Measurements from ENCODE around the gene XKR7.

Gene XKR7

DNA sequence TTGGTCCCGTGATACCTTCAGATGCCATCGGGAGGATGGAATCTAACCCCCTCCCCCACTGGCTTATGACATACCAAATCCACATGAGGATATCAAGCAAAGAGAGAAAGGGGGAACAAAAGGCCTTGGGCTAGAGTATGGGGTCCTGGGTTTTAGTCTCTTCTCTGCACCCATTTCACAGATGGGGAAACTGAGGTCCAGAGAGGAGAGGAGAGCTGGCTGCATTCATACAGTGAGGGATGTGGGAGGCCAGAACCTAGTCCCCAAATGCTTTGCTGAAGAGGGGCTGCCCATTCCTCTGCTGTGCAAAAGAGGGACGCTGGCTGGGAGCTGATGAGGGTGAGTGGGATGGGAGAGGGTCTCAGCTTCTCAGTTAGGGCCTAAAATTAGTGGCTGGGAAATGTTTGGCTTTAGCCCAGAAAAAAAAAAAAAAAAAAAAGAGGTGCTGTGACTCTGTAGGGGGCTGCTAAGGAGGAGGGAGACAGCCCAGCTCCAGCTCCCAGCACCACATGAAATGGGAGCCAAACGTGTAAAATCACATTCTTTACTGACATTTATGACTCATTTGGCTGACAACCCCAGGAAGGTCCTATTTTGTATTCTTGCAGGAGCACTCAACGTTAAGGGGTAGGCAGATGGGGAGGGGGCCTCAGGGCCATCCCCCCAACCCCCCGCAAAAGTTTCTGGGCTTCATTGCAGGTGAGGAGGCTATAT lies 11.9 kb downstream of the XKR7 start:
- no peak for DNase-seq (ENCODE audit: low read depth in 2 of 2)

DNA sequence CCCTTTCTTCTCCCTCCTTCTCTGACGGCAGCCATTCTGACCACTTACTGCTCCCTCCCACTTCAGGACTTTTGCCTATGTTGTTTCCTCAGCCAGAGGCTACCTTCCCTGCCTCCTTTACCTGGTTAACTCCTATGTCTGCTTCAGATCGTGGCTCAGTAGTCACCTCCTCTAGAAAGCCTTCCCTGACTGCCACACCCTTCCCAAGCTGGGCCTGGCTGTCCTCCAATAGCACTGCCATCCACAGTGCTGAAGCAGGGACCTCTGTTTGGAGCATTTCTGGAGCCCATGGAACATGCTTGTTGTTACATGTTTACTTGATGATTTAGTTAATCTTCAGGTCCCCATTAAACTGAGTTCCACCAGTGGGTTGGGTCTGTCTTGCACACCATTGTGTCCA lies 13.8 kb downstream of the XKR7 start:
- DNase-seq (ENCODE audit: low read depth in 2 of 2): no peak

DNA sequence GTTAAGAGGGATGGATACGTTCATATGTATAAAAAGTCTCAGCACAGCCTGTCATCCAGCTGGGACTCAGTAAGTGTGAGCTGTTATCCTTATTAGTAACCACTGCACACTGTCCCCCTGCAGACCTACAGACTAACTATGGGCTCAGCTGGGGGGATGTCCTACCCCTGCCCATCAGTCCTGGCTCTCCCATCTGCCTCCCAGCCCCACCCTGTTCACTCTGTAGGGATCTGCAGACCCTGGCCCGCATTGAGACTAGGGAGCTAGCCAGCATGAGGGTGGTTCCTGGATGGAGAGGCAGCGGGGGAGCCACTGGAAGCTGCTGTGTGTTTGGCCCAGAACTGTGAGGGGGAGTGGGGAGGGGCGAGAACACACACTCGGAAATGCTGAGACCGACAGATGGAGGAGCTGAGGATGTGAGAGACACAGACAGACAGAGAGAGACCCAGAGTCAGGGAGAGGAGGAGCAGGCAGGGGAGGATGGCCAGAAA lies 17.1 kb downstream of the XKR7 start:
- DNase-seq (ENCODE audit: low read depth in 2 of 2): no peak

DNA sequence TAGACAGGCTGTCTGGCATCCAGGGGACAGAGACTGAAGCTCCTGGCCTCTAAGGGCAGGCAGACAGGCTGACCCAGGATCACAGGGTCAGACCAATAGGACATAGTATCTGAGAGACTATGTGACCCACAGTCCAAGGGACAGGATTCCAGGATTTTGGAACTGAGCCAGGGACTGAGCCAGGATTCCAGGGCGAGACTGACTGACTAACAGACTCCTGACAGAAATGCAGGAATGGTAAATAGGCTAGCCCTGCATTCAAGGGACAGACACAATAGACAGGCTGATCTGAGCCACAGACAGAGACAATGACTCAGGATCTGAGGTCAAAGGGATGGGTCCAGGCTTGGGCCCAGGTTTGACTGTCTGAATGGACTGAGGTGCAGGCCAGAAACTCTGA lies 19.8 kb downstream of the XKR7 start:
- DNase-seq (ENCODE audit: low read depth in 2 of 2): no peak

DNA sequence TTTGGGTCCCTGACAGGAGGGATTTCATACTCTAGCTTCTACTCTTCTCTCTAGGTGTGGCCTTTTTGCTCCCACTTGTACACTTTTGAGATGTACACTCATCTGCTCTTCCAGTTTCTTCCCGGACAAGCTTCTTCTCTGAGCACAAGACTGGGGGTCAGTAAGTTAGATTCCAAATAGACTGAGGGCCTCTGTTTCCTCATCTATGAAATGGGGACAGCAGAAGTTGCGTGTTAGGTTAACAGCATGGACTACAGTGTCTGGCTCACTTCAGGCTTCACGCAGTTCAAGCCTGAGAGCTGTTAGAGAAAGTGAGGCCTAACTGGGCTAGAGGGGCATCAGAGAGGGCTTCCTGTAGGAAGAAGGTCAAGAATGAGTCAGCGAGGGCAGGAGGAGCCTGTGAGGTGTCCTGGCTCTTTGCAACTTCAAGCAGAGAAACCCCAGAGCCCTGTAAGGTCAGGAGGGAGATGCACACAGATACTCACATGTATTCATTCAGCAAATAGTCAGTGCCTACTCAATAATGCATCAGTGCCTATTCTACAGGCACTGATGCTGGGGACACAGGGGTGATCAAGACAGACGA lies 20.6 kb downstream of the XKR7 start:
- no peak for DNase-seq (ENCODE audit: low read depth in 2 of 2)

DNA sequence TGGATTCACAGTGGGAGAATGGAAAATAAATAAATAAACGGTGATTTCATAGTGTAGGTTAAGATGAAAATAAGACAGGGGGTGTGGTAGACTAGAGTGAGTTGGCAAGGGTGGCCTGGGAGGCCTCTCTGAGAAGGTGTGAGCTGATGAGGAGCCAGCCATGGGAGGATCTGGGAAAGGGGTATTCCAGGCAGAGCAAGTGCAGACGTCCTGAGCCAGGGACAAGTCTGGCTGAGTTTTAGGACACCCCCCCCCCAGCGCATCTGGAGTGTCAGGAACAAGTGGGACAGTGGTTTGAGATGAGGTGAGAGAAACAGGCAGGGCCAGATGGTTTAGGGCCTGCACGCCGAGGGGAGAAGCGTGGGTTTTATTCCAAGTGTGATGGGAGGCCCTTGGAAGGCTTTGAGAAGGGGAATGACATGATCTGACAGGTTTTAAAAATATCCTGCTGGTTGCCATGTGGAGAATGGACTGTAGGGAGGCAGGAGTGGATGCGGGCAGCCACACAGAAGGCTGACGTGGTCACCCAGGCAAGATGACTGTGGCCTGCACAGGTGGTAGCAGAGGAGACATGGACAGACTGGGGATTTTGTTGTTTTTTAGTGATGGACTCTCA lies 21.2 kb downstream of the XKR7 start:
- no peak for DNase-seq (ENCODE audit: low read depth in 2 of 2)

DNA sequence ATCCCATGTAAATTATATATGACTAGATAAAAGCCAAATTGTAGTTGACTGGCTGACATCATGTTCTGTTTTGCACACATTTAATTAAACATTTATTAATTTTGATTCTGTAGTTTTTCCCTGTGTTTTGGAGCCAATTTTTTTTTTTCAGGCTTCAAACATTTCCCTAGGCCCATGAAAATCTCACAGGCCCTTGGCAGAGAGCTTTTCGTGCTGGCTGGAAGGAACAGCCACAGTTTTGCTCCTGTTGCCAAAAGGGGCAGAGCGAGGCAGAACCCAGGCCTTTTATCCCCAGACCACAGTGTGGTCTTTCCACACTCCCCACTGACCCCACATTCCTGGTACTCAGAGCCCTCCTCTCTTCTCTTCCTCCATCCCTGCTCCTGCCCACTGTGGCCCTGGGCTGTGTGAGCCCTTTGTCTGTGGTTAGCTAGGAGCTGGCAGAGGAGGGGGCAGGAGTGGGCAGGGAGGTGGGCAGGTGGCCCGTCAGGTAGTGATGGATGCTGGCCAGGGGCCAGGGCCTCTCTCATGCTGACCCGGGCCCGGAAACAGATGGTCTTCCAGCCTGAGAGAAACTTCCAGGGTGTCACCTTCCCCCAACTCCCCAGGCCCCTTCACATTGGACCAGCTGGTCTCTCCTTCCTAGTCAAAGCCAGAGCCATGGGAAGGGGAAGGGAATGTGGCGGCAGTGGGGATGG lies 22.8 kb downstream of the XKR7 start:
- DNase-seq (ENCODE audit: low read depth in 2 of 2): no peak

DNA sequence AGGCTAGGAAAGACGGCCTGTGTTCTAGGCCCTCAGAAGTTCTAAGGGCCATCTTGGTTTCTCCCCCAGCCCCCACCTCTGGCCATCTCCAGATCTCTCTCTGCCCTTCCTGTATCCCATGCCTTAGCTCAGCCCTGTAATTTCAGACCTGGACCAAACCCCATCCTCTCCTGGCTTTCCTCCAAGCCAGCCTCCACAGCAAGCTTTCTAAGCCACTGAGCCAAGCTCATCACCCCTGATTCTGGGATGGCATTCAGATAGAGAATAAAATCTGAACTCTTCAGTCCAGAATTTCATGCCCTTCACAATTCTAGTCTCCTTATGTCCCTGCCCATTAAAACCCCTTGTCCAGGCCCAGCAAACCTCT lies 23.4 kb downstream of the XKR7 start:
- no peak for DNase-seq (ENCODE audit: low read depth in 2 of 2)

DNA sequence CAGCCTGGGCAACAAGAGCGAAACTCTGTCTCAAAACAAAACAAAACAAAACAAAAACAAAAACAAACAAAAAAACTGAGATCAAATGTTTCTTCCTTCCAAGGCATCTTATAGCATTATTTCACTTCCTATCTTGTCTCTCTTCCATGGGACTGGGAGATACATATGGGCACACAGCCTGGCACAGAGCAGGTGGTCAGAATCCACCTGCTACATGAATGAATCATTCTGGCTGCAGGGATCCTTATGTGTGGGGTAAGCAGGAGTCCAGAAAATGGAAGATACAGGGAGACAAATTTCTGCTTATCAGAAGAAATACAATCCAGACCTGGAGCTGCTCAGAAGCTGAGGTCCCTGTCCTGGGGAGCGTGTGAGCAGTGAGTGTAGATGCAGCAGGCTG lies 24.1 kb downstream of the XKR7 start:
- no peak for DNase-seq (ENCODE audit: low read depth in 2 of 2)

DNA sequence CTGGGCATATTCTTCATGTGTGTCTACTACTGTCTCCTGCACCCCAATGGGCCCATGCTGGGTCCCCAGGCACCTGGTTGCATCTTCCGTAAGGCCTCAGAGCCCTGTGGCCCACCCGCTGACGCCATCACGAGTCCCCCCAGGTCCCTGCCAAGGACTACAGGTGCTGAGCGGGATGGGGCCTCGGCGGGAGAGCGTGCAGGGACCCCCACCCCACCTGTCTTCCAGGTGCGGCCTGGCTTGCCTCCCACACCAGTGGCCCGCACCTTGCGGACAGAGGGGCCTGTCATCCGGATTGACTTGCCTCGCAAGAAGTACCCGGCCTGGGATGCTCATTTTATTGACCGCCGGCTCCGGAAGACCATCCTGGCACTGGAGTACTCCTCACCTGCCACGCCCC lies 29.0 kb downstream of the XKR7 start:
- no peak for DNase-seq (ENCODE audit: low read depth in 2 of 2)

DNA sequence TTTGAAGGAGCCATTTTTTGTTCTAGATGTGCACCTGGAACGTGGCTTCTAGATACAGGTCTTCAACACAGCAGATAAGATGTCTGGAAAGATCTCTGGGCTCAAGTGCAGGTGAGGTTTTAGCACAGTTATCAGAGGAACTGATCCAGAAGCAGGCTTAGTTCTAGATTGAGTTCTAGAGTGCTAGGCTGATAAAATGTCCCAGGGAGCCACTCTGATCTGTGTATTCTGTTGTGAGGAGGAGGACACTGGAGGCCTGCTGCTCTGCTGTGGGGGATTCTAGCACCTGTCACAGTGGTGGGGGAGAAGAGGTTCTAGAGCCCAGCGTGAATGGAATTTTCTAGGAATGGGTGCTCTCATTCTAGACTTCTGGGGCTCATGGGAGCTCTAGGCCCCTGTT lies 30.3 kb downstream of the XKR7 start:
- no peak for DNase-seq (ENCODE audit: low read depth in 2 of 2)

DNA sequence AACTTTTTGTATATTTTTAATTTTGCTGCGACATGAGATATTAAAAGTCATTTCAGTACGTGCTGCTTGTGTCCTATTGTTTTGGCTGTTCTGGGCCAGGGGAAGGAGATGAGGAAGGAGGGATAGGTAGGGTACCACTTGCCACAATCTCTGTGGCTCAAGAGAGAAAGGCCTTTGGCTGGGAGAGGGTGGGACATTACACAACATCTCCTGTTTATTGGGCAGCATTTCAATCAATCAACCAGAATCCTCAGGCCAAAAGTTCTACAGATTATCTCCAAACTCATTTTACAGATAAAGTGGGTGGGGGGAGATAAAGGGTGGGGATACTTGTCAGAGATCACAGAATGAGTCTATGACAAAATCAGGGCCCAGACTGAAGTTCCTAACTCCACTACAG lies 35.4 kb downstream of the XKR7 start:
- no peak for DNase-seq (ENCODE audit: low read depth in 2 of 2)

DNA sequence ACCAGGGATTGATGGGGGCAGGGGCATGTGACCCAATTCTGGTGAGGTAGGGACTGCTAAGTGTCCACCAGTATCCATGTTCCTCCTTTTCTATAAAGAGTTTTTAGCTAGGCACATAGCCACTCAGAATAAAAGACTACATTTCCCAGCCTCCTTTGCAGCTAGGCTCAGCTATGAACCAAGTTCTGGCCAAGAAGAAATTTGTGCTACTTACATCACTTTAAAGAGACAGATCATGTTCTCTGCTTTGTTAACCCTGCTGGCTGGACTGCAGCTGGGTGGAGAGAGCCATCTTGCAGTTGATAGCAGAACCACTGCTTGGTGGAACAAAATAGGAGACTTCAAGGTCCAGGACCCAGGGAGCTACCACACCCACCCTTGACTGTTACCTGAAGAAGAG lies 37.0 kb downstream of the XKR7 start:
- DNase-seq (ENCODE audit: low read depth in 2 of 2): no peak

DNA sequence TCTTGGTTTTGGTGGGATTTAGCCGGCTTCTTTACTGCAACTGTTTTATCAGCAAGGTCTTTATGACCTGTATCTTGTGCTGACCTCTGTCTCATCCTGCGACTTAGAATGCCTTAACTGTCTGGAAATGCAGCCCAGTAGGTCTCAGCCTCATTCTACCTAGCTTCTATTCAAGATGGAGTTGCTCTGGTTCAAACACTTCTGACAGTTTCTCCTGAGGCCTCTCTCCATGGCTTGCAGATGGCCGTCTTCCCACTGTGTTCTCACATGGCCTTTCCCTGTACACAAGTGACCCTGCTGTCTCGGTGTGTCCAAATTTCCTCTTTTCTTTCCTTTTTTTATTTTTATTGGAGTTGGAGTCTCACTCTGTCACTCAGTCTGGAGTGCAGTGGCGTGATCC lies 38.1 kb downstream of the XKR7 start:
- DNase-seq (ENCODE audit: low read depth in 2 of 2): no peak

DNA sequence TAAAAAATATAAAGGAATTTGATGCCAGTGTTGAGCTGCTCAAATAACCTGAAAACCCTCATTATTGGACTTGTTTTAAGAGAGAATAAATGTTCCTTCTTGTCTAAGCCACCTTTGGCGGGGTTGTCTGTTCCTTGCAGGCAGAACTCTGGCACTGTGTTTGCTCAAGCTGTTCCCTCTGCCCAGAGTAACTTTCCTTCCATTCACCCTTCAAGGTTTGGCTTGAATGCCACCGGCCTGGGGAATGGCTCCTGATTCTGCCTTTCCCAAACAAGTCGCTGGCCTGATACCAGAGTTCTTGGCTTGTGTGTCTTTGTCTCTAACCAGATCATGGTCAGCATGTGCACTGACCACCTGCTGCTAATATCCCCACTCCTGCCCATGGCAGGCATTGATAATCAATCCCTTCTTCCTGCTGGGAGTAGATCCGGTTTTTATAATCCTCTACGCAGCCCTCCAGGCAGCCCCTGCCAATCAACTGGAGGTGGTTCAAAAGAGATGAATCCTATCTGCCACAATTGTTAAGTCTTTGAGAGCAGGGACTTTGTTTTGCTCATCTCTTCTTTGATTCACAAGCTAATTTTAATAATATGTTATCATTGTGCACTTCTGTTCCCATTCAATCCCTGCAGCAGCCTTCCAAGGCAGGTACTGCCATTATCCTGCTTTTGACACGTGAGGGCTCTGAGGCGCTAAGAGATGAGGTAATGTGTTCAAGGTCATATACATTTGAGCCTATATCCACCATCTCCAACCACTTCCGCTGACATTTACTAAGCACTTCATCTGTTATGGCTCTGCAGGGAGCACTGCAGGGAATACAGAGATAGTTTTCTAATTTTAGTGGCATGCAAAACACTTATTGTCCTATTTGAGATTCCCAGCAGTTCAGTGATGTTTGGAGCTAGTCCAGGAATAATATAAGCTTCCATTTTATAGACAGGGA lies 39.2 kb downstream of the XKR7 start:
- no peak for DNase-seq (ENCODE audit: low read depth in 2 of 2)

DNA sequence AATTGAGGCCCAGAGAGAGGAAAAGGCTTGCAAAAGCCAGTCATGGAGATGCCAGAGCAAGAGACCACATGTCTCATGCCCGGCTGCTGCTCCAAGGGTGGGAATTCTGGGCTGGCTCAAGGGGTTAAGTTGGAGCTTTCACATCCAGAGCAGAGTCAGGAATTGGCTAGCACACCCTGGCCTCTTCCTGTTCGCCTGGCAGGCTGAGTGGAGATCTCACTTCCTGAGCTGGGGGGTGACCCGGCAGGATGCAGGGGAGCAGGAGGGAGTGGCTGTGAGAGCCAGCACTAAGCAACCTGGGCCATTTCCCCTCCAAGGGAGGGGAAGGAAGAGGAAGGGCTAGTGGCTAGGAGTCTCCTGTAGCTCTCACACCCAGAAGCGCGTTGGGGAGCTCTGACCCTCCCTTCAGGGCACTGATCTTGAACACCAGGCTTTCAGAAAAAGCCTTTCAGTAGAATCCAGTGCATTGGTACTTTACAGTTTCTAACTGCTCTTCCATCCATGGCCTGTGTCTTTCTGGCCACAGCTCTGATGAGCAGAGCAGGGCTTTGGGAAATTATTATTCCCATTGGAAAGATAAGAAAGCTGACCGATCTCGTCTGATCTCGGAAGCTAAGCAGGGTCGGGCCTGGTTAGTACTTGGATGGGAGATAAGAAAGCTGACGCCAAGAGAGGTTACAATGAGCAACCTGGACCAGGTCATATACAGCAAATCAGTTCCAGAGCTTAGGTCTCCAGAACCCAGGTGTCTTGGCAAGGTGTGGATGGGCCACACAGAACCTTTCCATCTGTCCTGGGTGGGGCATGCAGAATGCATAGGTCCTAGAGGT lies 40.1 kb downstream of the XKR7 start:
- DNase-seq (ENCODE audit: low read depth in 2 of 2): no peak

DNA sequence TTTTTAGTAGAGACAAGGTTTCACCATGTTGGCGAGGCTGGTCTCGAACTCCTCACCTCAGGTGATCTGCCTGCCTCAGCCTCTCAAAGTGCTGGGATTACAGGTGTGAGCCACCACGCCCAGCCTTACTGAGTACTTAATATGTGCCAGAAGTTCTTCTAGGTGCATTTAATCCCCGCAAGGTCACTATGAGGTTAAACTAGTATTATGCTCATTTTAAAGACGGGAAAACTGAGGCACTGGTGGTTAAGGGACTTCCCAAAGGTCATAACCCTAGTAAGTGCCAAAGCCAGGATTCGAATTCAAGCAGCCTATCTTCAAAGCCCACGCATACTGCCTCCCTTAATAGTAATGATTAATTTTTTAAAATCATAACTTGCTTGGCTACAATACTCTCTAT lies 41.6 kb downstream of the XKR7 start:
- no peak for DNase-seq (ENCODE audit: low read depth in 2 of 2)

DNA sequence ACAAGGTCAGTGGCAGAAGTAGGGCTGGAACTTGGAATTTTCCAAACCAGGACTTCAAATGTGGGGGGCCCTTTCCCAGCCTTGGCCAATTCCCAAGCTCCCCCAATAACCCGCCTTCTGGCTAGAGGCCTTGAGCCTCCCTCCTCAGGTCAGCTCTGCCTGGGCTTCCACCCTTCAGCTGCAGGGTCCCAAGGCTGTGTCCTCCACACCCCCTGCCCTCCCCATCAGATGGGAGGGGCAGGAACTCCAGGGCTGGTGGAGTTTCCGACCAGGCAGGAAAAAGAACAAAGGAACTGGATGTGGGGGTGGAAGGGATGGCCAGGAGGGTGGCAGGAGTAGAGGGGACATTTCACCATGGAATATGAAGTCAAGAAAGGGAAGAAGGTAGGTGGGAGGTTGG lies 42.1 kb downstream of the XKR7 start, which contains the start of gene CCM2L:
CCM2L (plus strand) TSS at position 338 of the 400 bp plus-strand sequence; CDS start at position 355, 17 bp downstream.
- DNase-seq (ENCODE audit: low read depth in 2 of 2): no peak

DNA sequence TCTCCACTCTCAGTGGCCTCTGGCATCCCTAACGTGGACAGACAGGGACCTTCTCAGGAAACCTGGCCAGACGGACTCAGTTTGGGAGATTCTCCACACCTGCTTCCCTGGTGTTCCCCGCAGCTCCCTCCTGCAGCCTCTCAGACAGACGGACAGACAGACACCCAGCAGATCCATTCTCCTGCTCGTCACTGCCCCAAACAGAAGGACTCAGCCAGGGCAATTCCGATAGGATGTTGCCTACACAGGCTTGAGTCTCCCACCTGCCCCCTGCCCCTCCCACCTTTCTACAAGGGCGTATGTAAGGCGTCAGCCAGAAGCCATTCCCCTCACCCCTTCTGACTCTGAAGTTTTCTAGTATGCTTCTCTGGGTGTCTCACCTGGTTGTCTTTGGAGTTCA lies 42.7 kb downstream of the XKR7 start:
- DNase-seq (ENCODE audit: low read depth in 2 of 2): no peak

DNA sequence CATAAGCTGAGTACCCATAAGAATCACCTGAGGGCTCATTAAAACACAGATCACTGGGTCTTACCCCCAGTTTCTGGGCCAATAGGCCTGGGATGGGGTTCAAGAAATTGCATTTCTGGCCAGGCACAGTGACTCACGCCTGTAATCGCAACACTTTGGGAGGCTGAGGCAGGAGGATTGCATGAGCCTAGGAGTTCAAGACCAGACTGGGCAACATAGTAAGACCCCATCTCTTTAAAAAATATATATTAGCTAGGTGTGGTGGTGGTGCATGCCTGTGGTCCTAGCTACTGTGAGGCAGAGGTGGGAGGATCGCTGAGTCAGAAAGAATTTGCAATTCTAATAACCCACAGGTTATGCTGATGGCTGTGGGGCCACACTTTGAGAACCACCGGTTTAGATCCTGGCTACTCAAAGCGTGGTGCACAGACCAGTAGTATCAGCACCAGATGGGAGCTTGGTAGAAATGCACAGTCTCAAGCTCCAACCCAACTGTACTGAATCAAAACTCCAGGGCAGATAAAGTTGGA lies 44.3 kb downstream of the XKR7 start:
- DNase-seq (ENCODE audit: low read depth in 2 of 2): no peak
